ENCODE data around the gene FRMPD4.

The FRMPD4 gene

GRCh38 chrX:12372111-12372510 lies 233.8 kb downstream of the FRMPD4 start:
- DNase-seq: no peak

DNA sequence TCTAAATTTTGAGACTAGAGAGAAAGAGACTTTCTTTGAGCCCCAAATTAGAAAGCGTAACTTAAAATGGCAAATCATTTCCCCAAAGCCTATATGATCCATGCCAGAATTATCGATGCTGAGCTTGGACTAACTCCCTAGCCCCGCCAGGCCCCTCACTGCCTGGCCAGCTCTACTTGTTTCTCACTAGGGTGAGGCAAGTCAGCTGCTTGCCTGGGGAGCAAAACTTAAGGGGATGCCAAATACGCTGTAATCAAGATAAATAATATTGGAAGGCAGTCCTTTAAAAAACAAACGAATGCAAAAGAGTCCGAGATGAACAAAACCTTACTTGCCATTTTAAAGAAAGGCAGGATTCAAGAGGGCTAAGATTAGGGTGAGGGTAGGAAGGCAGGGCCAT lies 236.0 kb downstream of the FRMPD4 start:
- DNase-seq: no peak

- no peak for DNase-seq
Measured at GRCh38 chrX:12378253-12378652, 240.0 kb downstream of the FRMPD4 start.

DNA sequence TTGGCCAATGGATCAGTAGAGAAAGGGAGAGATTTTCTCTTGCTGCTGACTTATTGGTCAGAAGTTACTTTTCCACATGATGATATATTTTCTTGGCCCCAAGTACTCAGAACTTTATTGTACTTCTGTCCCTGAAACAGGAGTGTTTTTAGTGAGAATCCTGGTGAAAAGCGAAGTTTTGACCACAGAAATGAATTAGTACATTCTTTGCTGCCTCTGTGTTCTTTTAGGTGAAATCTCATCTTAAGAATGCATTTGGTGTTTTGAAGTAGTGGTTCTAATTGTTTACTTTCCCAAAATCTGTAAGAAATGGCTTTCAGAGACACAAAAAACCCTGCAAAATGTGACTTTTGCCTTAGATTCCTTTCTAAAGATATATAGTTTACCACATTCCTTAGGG lies 240.4 kb downstream of the FRMPD4 start:
- DNase-seq: no peak

GRCh38 chrX:12379671-12380070 lies 241.4 kb downstream of the FRMPD4 start:
- no peak for DNase-seq

DNA sequence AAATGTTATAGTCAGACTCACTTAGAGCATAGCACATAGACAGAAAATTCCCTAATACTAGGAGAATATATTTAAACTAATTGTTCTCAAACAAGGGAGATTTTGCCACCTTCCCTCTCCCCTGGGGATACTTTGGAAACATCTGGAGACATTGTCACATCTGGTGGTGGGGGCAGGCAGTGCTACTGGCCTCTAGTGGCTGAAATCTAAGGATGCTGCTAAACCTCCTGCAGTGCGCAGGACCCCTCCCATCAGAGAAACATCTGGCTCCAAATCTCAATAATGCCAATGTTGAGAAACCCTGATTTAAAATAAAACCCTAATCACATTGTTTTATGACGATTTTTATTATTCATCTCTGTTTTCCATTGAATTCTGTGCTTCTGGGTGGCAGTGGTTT lies 244.9 kb downstream of the FRMPD4 start:
- DNase-seq: no peak

DNA sequence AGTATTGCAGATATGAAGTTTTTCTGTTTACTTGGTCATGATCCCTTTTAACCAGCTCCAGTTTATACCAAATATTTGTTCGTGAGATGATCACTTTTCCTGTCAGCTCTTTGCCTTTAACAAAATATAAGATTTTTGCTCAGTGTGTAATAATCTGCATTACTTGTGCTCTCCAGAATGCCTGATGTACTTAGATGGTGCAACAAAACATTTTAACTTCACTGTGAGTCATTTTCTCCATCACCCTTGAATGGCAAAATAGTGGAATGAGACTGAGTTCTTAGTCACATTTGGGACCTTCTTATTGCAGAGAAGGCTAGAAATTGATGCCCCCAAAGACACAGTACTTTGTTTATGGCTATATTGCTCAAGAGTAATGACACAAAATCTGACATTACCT lies 252.0 kb downstream of the FRMPD4 start:
- DNase-seq: no peak

GRCh38 chrX:12396584-12396983 lies 258.3 kb downstream of the FRMPD4 start:
- no peak for DNase-seq

DNA sequence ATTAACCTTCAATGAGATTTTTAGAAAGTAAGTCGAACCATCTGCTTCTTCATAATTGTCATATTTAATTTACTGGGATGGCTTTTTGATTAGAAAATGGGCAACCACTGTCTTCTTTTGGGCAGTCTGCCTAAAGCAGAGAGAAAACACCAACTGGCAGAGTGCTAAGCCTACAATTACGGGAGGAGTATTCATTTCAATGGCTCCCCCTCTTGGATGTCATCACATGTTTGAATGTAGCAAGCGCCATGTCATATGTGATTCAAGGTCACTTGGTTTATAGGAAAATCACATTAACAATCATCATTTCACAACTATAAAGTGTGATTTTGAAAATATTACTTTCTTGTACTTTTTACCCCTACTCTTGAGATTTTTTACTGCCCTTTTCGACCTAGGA lies 261.9 kb downstream of the FRMPD4 start:
- DNase-seq: no peak

- no peak for DNase-seq
Measured at GRCh38 chrX:12401252-12401651, 263.0 kb downstream of the FRMPD4 start.

DNA sequence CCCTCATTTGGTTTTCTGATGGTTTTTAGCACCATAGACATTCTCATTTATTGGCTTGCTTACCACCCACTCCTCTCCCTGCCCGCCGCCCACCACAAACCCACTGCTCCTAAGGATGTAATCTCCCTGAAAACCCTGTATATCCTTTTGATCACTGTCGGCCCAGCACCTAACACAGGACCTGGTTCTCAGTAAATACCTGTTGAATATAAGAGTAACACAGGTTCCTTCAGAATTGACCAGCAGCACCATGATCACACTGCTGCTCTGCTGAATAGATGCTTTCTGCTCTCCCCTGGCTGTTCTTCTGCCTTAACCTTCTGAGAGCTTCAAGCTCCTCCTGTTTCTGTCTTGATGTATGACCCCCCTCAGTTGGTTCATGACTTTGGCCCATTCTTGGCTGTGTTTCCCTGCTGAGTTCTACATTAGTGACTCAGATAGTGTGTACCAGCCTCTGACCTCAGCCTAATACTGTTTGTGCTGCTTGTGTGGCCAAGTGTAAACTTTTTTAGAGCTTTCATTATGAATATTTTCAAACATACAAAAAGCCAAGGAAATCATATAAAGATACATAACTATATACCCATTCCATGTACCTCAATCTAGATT lies 265.3 kb downstream of the FRMPD4 start:
- no peak for DNase-seq

DNA sequence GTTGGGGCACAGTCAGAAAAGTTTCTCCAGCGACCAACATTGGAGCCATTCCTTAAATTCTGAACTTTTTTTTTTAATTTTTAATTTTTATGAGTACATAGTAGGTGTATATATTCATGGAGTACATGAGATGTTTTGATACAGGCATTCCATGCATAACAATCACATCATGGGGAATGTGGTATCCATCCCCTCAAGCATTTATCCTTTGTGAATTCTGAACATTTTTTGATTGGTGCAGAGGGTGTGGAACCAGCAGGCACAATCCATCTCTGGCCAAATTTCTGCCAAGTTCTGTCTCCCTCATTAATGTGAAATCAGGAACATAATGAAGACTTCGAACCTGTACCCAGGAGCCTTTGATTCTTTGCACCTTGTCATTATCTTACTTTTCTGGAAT lies 267.0 kb downstream of the FRMPD4 start:
- no peak for DNase-seq

GRCh38 chrX:12410523-12410922 lies 272.2 kb downstream of the FRMPD4 start:
- no peak for DNase-seq

- no peak for DNase-seq
Measured at GRCh38 chrX:12411831-12412230, 273.6 kb downstream of the FRMPD4 start.

DNA sequence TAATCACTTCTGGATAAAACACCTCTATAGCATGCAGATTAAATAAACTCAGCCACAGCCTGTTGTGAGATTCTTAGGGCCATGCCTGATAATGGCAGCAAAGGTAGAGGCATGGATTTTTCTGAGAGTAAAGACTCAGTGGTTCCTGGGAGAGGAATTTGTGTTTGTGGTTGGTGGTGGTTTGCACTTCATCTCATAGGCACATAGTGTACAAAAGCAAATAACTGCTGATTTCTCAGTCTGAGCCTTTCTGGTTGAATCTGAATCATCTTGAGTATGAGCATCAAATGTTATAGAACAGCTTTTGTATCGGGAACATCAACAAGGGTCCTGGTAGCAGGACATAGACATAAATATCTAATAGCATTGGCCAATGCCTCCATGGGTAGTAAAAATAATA lies 274.3 kb downstream of the FRMPD4 start:
- no peak for DNase-seq

DNA sequence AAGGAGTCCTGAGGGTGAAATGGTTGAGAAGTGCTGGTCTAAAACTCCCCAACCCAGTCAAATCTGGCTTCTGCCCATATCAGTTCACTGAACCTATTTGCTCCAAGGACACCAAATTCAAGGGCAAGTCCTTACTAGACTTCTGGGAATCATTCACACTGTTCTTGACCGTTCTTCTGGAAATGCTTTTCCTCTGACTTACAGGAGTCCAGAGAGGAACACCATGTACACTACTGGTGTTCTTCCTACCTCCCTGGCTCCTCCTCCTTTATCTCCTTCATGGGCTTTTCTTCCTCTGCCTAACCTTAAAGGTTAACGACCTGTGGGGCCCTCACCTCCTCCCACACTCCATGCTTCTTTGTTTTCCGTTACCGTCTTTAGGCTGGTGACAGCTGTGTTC lies 281.3 kb downstream of the FRMPD4 start:
- DNase-seq: no peak

DNA sequence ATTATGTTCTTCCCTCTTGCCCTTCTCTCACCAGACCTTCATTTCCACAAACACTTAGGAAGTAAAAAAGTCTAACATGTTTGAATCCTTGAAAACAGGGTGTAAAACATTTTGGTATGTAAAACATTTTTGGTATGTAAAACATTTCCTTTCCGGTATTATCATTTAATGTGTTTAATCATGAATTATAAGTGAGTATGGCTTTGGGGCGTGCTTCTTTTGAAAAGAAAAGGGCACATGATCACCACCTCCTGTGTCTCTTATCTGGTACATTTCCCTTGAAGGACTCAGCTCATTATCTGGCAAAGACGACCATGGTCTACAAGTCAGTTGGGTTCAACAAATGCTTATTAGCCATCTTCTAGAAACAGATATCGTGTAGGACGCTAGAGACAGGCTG lies 283.6 kb downstream of the FRMPD4 start:
- DNase-seq: no peak

DNA sequence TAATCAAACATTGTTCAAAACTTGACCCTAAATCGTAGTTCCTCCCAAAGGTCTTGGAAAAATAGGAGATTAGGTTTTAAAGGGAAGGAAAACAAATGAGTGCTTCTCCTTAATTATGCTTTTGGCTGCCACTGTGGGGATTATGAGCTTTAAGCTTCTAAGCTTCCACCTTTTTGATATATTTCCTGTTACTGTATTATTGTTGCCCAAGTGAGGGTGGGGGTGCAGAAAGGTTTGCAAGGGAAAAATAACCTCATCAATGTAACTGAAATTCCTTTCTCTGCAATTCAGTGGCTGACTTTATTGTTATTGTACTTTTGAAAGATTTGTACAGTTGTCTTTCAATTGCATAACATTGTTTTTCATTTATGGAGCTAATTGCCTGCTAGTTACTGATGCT lies 285.1 kb downstream of the FRMPD4 start:
- no peak for DNase-seq

- DNase-seq: no peak
Measured at GRCh38 chrX:12425496-12425895, 287.2 kb downstream of the FRMPD4 start.

DNA sequence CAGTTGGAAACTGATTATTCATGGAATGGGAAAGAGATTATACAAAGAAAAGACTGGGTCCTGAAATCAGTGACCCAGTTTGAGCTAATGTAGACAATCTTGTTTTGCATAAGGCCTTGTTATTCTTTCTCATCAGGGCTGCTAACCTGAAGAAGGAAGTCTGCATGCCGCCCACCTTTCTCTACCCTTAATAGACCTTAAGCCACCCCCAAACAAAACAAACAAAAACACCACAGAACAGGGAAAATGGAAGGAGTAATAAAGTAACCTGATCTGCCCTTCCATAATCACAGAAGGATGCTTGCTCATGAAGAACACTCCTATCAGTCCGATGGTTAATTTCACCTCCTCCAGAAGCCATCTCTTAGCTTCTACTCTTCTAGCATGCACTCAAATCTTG lies 288.1 kb downstream of the FRMPD4 start:
- DNase-seq: no peak

GRCh38 chrX:12434493-12434892 lies 296.2 kb downstream of the FRMPD4 start:
- DNase-seq: no peak

DNA sequence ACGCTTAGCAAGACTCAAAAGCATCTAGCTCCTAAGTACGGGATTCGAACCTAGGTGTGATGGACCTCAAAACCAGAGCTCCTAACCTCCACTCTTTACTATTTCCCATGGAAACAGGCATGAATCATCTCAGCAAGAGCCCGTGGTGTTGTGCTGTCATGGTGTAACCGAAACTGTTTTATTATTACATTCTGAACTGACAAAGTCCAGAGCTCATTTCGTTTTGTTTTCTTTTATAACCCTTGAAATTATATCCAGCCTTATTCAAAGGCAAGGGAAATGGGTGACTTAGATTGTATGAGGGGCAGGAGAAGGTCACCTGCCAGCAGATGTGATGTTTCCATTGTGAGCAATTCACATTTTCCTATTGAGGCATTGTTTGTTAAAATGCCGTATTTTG lies 301.1 kb downstream of the FRMPD4 start:
- no peak for DNase-seq

DNA sequence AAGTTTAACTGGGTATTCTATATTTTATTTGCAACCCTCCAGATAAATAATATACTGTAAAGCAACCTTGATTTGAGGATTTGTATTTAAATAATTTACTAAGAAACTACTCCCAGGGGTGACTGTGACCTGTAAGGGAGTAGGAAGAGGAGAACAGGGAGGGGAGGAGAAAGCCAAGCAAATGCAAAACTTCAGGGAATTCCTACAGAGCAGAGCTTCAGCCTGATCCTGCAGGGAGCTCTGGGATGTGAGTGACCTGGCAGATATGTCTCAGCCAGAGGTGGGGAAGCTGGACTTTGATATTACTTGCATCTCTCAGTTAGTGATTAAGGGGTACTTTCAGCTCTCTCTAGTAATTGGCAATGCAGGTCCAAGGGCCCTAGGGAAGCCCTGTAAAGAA lies 302.0 kb downstream of the FRMPD4 start:
- no peak for DNase-seq

GRCh38 chrX:12441381-12442128 lies 303.3 kb downstream of the FRMPD4 start:
- no peak for DNase-seq

GRCh38 chrX:12443534-12444098 lies 305.3 kb downstream of the FRMPD4 start:
- DNase-seq: no peak

All from hematopoietic multipotent progenitor cell treated with erythropoietin and hydrocortisone succinate and interleukin-3 and kit ligand, for 8 days (in vitro differentiated cells).